ENCODE results near the gene PDYN. TPM values are rescaled to one million over a fixed set of nuclear protein-coding genes. Genes with fewer than 3 reads are reported as not detected.
A peak's percentile ranks its signal among the peaks of the same experiment; 100 is the strongest.

Gene PDYN
- total RNA-seq, 2 donors from 2014 or later, result not detected

GRCh38 chr20:1997483-1998192 lies 3.8 kb upstream of the PDYN start:
- intact Hi-C loops (cut with DNase I), result no loop called here
- no peak for DNase-seq (ENCODE audit: low spot score)

- intact Hi-C loops (cut with DNase I), result no loop called here
- no peak for DNase-seq (ENCODE audit: low spot score)
Measured at GRCh38 chr20:1995531-1996310, 1.9 kb upstream of the PDYN start.

- no peak for DNase-seq (ENCODE audit: low spot score)
- intact Hi-C loops (cut with DNase I), result no loop called here
Measured at GRCh38 chr20:1994627-1995026, 769 bp upstream of the PDYN start.

- intact Hi-C loops (cut with DNase I), result no loop called here
- DNase-seq (ENCODE audit: low spot score), result no peak
Measured at GRCh38 chr20:1992359-1993110, 1.3 kb downstream of the PDYN start.

DNA sequence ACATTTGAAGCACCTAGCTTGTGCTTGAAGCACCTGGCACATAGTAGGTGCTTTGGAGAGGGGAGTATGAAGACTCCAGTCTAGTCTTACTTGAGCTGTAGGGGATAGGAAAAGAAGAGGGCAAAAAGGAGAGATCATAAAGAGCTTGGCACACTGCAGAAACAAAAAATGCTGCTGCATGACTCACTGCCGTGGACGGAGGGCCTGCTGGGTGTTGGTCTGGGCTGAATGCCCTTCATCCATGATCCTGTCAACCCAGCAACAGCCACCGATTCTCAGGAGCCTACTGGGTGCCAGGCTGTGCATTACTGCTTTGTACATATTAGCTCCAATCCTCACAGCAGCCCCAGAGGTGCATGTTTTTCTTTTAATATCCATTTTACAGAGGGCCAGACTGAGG lies 6.0 kb downstream of the PDYN start:
- DNase-seq (ENCODE audit: low spot score), result no peak
- intact Hi-C loops (cut with DNase I), result loop anchor here in 1 of 2 donors (5.0 kb wide), 1 partner anchor 146 kb away; no protein-coding TSS in a partner anchor

DNA sequence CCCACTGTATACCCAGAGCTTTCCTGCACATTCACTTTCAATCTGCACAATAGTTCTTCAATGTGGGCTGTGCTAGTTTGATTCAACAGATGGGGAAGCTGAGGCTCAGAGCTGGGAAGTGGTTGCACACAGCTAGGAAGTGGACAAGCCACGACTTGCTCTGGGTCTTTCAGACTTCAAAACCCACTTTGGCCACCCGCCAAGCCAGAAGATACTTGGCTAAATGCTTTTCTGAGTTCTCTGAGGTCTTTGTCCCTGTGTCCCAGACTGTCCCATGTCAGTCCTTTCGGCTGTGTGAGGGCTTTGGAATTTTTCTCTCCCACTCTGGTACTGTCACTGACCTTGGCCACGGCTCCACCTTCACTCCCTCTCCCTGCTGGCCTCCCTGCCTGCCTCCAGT lies 10.6 kb downstream of the PDYN start:
- no peak for DNase-seq (ENCODE audit: low spot score)
- intact Hi-C loops (cut with DNase I), result no loop called here

DNA sequence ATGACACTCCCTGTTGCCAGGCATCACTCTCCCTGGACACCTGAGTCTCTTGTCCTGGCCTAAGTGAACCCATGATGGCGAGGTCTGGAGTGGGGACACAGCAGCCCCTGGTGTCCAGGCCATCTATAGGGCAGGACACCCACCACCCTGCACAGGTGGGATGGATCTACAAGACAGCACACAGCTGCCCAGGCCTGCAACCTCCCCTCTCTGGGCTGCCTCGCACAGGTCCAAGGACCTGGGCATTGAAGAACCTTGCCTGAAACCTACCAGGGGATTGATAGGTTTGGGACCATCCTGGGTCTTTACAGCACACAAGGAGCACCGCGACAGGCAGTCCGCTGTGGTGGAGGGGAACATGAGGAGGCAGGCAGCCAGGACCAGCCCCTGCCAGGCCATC lies 11.2 kb downstream of the PDYN start:
- intact Hi-C loops (cut with DNase I), result no loop called here

DNA sequence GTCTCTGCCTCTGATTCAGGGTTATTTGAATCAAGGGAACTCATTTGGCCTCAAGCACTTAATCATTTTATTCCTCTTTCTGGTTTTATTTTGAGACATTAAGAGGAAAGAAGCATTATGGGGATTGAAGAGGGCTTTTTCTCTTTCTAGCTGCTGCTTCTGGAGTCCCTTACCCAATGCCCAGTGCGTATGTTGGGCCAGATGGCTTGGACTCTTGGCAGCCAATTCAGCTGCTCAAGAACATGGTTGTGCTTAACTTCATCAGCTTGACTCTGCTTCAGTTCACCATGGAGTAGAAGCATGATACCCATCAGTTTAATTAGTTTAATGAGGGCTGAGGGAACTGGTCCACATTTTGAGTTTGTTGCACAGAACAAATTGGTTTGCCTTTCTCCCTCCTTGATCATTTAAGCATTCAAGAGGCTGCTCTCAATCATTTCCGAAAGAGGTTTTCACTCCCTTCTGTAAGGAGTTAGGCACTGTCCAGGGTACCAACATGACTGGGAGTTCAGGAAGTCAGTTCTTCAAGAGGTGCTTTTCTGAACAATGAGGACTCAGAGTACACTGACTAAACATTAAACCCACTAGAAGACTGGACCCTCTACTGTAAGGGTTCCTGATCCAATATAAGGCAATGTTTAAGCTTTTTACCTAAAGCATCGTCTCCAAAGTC lies 14.6 kb downstream of the PDYN start:
- intact Hi-C loops (cut with DNase I), result no loop called here
- DNase-seq (ENCODE audit: low spot score), result no peak

More for the DNA sequence above, 11.2 kb downstream of the PDYN start:
- DNase-seq (ENCODE audit: low spot score), result no peak

DNA sequence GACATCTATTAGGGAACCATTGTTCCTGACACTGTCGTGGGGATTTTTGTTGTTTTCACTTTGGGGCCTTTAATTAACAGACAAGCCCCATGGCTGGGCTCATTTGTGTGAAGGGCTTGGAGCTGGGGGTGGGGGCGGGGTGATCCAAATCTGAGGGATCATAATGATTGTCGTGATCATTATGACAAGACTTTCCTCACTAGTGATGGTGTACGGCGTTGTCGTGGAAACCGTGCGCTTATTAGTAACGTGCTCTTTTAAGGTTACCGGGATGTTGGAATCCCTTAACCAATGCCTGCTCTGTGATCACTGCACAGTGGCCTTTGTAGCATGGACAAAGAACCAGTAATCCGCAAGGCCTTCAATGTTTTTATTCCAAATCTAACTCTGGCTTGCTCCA lies 18.6 kb downstream of the PDYN start:
- intact Hi-C loops (cut with DNase I), result no loop called here
- no peak for DNase-seq (ENCODE audit: low spot score)

- intact Hi-C loops (cut with DNase I), result no loop called here
- DNase-seq (ENCODE audit: low spot score), result no peak
Measured at GRCh38 chr20:1973601-1974440, 20.0 kb downstream of the PDYN start.

DNA sequence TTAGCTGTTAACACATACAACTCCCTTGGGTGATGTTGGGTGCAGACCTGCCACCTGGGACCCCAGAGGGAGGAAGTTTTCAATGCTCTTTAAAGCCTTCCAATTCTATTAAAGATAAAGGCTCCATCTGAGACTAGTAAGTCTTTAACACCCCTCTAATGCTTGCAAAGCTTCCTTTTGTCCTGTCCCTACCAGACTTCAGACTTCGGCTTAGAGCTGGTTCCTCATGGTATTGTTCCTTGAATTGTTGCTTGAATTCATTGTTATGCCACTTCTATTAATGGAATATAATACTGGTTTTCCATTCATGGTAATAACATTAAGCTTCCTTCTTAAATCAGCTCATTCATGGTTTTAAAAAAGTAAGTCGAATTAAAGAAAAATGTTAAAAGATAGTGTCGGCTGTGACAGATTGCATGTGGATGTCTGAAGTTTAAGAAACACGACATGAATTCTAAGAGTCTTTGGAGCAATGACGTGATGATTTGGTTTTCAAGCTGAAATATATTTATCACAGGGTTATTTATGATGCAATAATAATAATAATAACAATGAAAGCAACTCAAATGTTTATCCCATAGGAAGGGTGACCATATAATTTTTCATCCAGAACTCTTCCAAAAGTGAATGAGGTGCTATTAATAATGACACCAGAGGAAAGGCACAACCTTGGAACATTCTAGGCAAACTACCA lies 21.8 kb downstream of the PDYN start:
- intact Hi-C loops (cut with DNase I), result no loop called here
- no peak for DNase-seq (ENCODE audit: low spot score)

DNA sequence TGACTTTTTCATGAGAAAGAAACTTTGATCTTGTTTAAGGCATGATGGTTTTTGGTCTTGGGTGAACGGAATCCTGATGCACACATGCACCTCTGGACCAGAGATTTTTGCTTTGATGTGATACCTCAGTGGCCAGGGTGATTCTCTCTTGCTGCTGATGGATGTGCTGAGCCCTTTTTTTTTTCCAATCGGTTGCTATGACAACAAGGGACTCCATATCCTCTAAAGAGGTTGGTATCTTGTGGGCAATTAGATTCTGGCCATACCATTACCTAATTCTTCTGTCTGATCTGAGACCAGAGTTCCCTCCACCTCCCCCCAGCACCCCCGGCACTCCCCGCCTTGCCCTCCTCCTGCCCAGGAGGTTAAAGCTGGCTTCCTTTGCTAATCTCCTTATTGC lies 24.9 kb downstream of the PDYN start:
- intact Hi-C loops (cut with DNase I), result loop anchor here (5.0 kb wide), 1 partner anchor 203 kb away; no protein-coding TSS in a partner anchor
- no peak for DNase-seq (ENCODE audit: low spot score)

DNA sequence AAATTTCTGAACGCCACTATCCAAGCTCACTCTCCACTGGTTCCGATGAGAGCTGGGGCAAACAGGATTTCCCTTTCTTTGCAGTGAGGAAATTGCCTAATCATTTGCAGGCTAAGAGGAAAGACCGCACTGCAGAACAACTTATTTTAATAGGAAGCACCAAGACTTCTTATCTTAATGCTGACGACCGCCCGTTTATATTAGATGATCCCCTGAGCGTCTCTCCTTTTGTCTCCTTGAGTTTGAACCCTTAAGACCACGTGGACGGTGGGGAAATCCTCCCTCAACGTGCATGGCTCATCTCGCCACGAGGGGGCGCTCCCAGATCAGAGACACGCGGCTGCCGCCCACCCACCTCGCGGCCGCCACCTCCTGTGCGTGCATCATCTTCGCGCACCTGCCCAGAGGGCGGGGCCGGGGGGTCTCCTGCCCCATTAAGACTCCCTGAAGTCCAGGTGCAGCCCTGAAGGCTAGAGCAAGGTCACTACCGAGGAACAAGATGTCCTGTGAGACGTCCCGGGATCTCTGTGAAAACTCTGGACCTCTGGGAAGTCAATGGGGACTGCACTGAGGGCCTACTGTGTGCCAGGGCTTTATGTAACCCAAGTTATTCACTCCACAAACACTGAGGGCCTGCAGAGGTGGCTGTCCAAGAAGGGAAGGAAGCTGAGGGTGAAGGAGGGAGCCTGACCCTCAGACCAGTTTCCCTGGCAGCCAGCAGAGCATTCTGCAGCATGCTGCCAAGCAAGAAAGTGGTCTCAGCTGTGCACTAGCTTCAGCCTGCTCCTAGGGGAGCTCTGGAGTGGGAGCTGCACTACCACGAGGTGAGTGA lies 28.1 kb downstream of the PDYN start:
- peak; percentile 92 for DNase-seq (ENCODE audit: low spot score)
- intact Hi-C loops (cut with DNase I), result loop anchor here (5.0 kb wide), 1 partner anchor 207 kb away; no protein-coding TSS in a partner anchor

GRCh38 chr20:1964659-1965405 lies 29.0 kb downstream of the PDYN start:
- intact Hi-C loops (cut with DNase I), result loop anchor here (5.0 kb wide), 1 partner anchor 207 kb away; no protein-coding TSS in a partner anchor
- DNase-seq (ENCODE audit: low spot score), result no peak

- DNase-seq (ENCODE audit: low spot score), result no peak
- intact Hi-C loops (cut with DNase I), result no loop called here
Measured at GRCh38 chr20:1964061-1964460, 29.8 kb downstream of the PDYN start.

DNA sequence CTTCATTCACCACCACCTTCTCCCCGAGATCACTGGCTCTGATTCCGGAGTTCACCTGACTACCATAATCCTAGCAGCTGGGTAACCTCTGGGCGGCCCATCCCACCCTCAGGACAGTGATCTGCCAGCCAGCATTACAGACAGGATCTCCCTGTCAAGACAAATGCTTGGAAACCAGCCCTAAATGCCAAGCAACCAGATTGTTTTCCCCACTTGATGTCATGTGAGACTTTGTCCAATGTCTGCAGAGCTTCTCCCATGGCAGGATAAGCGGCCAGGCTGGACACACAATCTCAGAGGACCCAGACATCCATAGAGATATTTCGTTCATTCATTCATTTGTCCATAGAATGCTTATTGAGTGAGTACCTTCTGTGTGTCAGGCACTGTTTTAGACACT lies 32.5 kb downstream of the PDYN start:
- intact Hi-C loops (cut with DNase I), result no loop called here
- DNase-seq (ENCODE audit: low spot score), result no peak
